Activated effector memory CD4-positive, alpha-beta T cell treated with anti-CD3 and anti-CD28 coated beads, Interleukin-2, amount 50 U/mL, for 16 hours (primary cell): Measurements from ENCODE around the gene ARHGAP27.

Experiments
- DNase-seq: peaks from one replicate; pipeline ENCODE4 v3.0.0-alpha.2; 2020

The ARHGAP27 gene

GRCh38 chr17:45383003-45383402, 49.7 kb downstream of the ARHGAP27 start:
- DNase-seq: no peak

GRCh38 chr17:45382226-45382625, 50.4 kb downstream of the ARHGAP27 start:
- no peak for DNase-seq

- DNase-seq: no peak
Observed at GRCh38 chr17:45380991-45381390, 51.7 kb downstream of the ARHGAP27 start.

- DNase-seq: no peak
Observed at GRCh38 chr17:45380046-45380765, 52.5 kb downstream of the ARHGAP27 start.

- DNase-seq: no peak
Observed at GRCh38 chr17:45377401-45377800, 55.3 kb downstream of the ARHGAP27 start.

GRCh38 chr17:45376171-45377005, 56.3 kb downstream of the ARHGAP27 start:
- no peak for DNase-seq

- no peak for DNase-seq
Observed at GRCh38 chr17:45374501-45374900, 58.2 kb downstream of the ARHGAP27 start.

- peak; percentile 47 for DNase-seq
Observed at GRCh38 chr17:45372325-45372869, 60.3 kb downstream of the ARHGAP27 start.

GRCh38 chr17:45371414-45372324, 61.0 kb downstream of the ARHGAP27 start:
- DNase-seq: peak; percentile 78

- DNase-seq: peak; percentile 10
Observed at GRCh38 chr17:45370949-45371413, 61.7 kb downstream of the ARHGAP27 start.

GRCh38 chr17:45369421-45369820, 63.2 kb downstream of the ARHGAP27 start:
- DNase-seq: no peak

GRCh38 chr17:45368651-45369050, 64.0 kb downstream of the ARHGAP27 start:
- no peak for DNase-seq

GRCh38 chr17:45367216-45367615, 65.5 kb downstream of the ARHGAP27 start:
- no peak for DNase-seq

GRCh38 chr17:45366691-45367090, 66.0 kb downstream of the ARHGAP27 start:
- no peak for DNase-seq

- no peak for DNase-seq
Observed at GRCh38 chr17:45366049-45366448, 66.6 kb downstream of the ARHGAP27 start.

GRCh38 chr17:45364531-45365390, 67.9 kb downstream of the ARHGAP27 start:
- DNase-seq: peak; percentile 53

GRCh38 chr17:45363498-45363897, 69.2 kb downstream of the ARHGAP27 start:
- DNase-seq: peak; percentile 34

- peak; percentile 25 for DNase-seq
Observed at GRCh38 chr17:45361976-45362375, 70.7 kb downstream of the ARHGAP27 start.

GRCh38 chr17:45361451-45361850, 71.2 kb downstream of the ARHGAP27 start:
- peak; percentile 14 for DNase-seq

GRCh38 chr17:45357364-45357997, 75.2 kb downstream of the ARHGAP27 start:
- DNase-seq: no peak

GRCh38 chr17:45355087-45355486, 77.6 kb downstream of the ARHGAP27 start:
- DNase-seq: peak; percentile 21
